ENCODE results near the gene STMND1.

- TF ChIP-seq CTCF (IDR thresholded peaks at IDR 0.05) (no peak), POLR2AphosphoS5 (IDR thresholded peaks at IDR 0.05) (no peak), EP300 (IDR thresholded peaks at IDR 0.05) (no peak), POLR2A (IDR thresholded peaks at IDR 0.05) (no peak)
These were observed 18.2 kb downstream of the STMND1 start for GRCh38 chr6:17120019-17120418.
